SU-DHL-6 (cell line): ENCODE measurements around the gene PSMA7.

Experiments
- H2AFZ ChIP-seq: fragments of 200-600 bp; sonication (generic); 2 replicates; pipeline ENCODE4 v1.6.1; 2014; ENCODE audit warnings: low read depth, mild to moderate bottlenecking, moderate library complexity, mixed read lengths, antibody characterized with exemption, low read length; ENCODE audit not compliant: severe bottlenecking
- H3F3A ChIP-seq: fragments of 200-600 bp; shearing (Covaris generic); 2 replicates; pipeline ENCODE4 v1.6.0; 2016; ENCODE audit warnings: antibody characterized with exemption, mild to moderate bottlenecking; ENCODE audit not compliant: insufficient read depth
- H3K27ac ChIP-seq: fragments of 200-600 bp; sonication (generic); 2 replicates; pipeline ENCODE4 v1.5.1; 2016; ENCODE audit warnings: low read depth, mild to moderate bottlenecking, low read length, moderate library complexity, mixed read lengths
- H3K27me3 ChIP-seq: fragments of 200-600 bp; sonication (generic), shearing (Covaris generic); 2 replicates; pipeline ENCODE4 v1.6.0; 2014; ENCODE audit warnings: mild to moderate bottlenecking, low read length
- H3K36me3 ChIP-seq: fragments of 200-600 bp; sonication (generic); 2 replicates; pipeline ENCODE4 v1.6.1; 2014; ENCODE audit warnings: mild to moderate bottlenecking, low read length, mixed read lengths
- H3K4me2 ChIP-seq: fragments of 300-600, 200-600 bp; shearing (Covaris generic), sonication (generic); 2 replicates; pipeline ENCODE4 v1.6.0; 2014; ENCODE audit warnings: low read length, low read depth, mild to moderate bottlenecking; ENCODE audit not compliant: poor library complexity, severe bottlenecking
- H3K4me3 ChIP-seq: fragments of 200-600 bp; sonication (generic); 2 replicates; pipeline ENCODE4 v1.5.1; 2014; ENCODE audit warnings: antibody characterized with exemption, low read length, mild to moderate bottlenecking, mixed read lengths; ENCODE audit not compliant: insufficient read depth, poor library complexity, severe bottlenecking
- H3K79me2 ChIP-seq: fragments of 200-600 bp; sonication (generic); 2 replicates; pipeline ENCODE4 v1.6.1; 2014; ENCODE audit warnings: mild to moderate bottlenecking, low read length, moderate library complexity; ENCODE audit not compliant: insufficient read depth
- H3K9ac ChIP-seq: fragments of 200-600 bp; sonication (generic); 2 replicates; pipeline ENCODE4 v1.7.0; 2014; ENCODE audit warnings: mild to moderate bottlenecking, low read length
- H3K9me2 ChIP-seq: fragments of 200-600 bp; sonication (generic); replicated peaks from 2 replicates; pipeline ENCODE4 v1.6.1; 2014; ENCODE audit warnings: low read length; ENCODE audit not compliant: insufficient read depth
- H3K9me3 ChIP-seq: fragments of 200-600 bp; sonication (generic); 2 replicates; pipeline ENCODE4 v1.6.1; 2014; ENCODE audit warnings: low read length, mixed read lengths; ENCODE audit not compliant: insufficient read depth
- H4K20me1 ChIP-seq: fragments of 200-600 bp; sonication (generic); 2 replicates; pipeline ENCODE4 v1.6.1; 2014; ENCODE audit warnings: low read depth, mild to moderate bottlenecking, antibody characterized with exemption, low read length, moderate library complexity, mixed read lengths
- CTCF ChIP-seq: fragments of 200-600 bp; sonication (generic); IDR thresholded peaks from one replicate; pipeline ENCODE4 v1.5.1; 2017; ENCODE audit warnings: antibody characterized with exemption, mild to moderate bottlenecking, low read length, moderate library complexity; ENCODE audit not compliant: insufficient read depth, poor library complexity, severe bottlenecking
- EZH2phosphoT487 ChIP-seq: fragments of 200-600 bp; sonication (generic), shearing (Covaris generic); conservative IDR thresholded peaks from 2 replicates; pipeline ENCODE4 v1.6.1; 2018; ENCODE audit warnings: mild to moderate bottlenecking, antibody characterized with exemption, low read length, moderate library complexity, mixed read lengths

The PSMA7 gene

DNA sequence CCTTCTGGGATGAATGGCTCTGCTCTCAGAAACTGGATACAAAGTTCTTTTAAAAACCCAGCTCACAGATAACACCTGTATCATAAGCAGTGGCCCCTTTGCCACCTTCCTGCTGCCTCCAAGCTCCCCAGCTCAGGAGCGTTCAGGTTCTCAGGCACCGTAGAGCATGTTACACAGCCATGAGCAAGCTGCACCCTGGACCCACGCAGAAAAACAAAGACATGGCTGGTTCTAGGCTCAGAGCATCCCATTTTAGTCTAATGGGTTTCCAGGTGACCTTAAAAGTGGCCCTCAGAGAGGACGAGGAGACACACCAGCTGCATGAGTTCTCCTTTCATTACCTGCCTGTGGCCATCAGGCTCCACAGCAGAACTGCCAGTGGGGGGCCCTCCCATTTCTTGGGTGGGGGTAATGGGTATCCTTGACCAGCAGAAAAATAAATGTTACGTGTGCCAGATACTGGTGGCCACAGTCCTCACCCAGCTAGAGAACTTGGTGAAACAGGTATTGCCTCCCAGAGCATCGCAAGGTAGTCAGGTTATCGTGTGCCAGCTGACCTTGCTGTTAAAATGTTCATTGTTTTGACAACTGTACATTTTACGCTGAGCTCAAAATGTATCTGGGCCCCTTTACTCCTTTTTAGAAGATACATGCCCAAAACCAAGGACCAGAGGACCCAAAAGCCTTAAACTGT lies 7.5 kb downstream of the PSMA7 start:
- H3K4me3 ChIP-seq, result no peak overlapping the region
- peaks cover 3% of the 10 kb centered on the region; the same call in 1 of the 2 replicates for H4K20me1 ChIP-seq
- peaks cover 20% of the 10 kb centered on the region for H3F3A ChIP-seq
- no peak overlapping the region for H3K9ac ChIP-seq
- H3K27ac ChIP-seq, result no peak overlapping the region
- no peak for TF ChIP-seq EZH2phosphoT487
- TF ChIP-seq CTCF, result no peak
- H3K9me2 ChIP-seq, result no peaks in the 10 kb centered on the region
- peaks cover 12% of the 10 kb centered on the region for H3K36me3 ChIP-seq
- H3K27me3 ChIP-seq, result no peaks in the 10 kb centered on the region
- no peaks in the 10 kb centered on the region for H3K9me3 ChIP-seq
- no peak overlapping the region for H2AFZ ChIP-seq
- no peak overlapping the region for H3K4me2 ChIP-seq
- peaks cover 16% of the 10 kb centered on the region for H3K79me2 ChIP-seq

DNA sequence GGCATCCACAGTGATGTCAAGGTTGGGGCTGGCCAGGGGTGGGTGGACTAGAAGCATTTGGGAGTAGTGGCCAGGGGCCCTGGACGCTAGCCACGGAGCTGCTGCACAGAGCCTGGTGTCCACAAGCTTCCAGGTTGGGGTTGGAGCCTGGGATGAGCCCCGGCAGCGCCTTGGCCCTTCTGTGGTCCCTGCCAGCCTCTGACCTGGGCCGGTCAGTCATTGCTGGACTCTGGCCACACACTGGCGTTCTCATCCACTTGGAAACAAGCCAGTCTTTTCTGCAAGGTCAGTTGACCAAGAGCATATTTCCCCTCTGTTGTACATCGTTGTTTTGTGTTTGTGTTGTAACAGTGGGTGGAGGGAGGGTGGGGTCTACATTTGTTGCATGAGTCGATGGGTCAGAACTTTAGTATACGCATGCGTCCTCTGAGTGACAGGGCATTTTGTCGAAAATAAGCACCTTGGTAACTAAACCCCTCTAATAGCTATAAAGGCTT lies 8.4 kb downstream of the PSMA7 start:
- peaks cover 15% of the 10 kb centered on the region for H3K36me3 ChIP-seq
- H4K20me1 ChIP-seq, result peaks cover 3% of the 10 kb centered on the region; the same call in 1 of the 2 replicates
- no peak for TF ChIP-seq EZH2phosphoT487
- no peak for TF ChIP-seq CTCF
- peaks cover 20% of the 10 kb centered on the region for H3F3A ChIP-seq
- peaks cover 6% of the 10 kb centered on the region; the same call in 1 of the 2 replicates for H3K79me2 ChIP-seq
- H3K27me3 ChIP-seq, result no peaks in the 10 kb centered on the region
- no peak overlapping the region for H2AFZ ChIP-seq
- no peak overlapping the region for H3K27ac ChIP-seq
- H3K4me2 ChIP-seq, result no peak overlapping the region
- H3K9me2 ChIP-seq, result no peaks in the 10 kb centered on the region
- no peak overlapping the region for H3K4me3 ChIP-seq
- no peak overlapping the region for H3K9ac ChIP-seq
- no peaks in the 10 kb centered on the region for H3K9me3 ChIP-seq

- TF ChIP-seq EZH2phosphoT487, result no peak
- no peak overlapping the region for H3K27ac ChIP-seq
- H4K20me1 ChIP-seq, result peaks cover 3% of the 10 kb centered on the region; the same call in 1 of the 2 replicates
- H3K4me3 ChIP-seq, result no peak overlapping the region
- no peaks in the 10 kb centered on the region for H3K9me3 ChIP-seq
- no peaks in the 10 kb centered on the region for H3K27me3 ChIP-seq
- peaks cover 20% of the 10 kb centered on the region for H3F3A ChIP-seq
- peaks cover 11% of the 10 kb centered on the region for H3K36me3 ChIP-seq
- H3K9me2 ChIP-seq, result no peaks in the 10 kb centered on the region
- no peak overlapping the region for H2AFZ ChIP-seq
- H3K79me2 ChIP-seq, result no peaks in the 10 kb centered on the region
- no peak overlapping the region for H3K9ac ChIP-seq
- no peak overlapping the region for H3K4me2 ChIP-seq
Measured at GRCh38 chr20:62133864-62134263, 9.3 kb downstream of the PSMA7 start.
